ENCODE measurements around the gene DPP7. TPM values are rescaled to one million over a fixed set of nuclear protein-coding genes. Genes with fewer than 3 reads are reported as not detected.

DPP7 gene
- total and polyA plus RNA-seq, 9 of the 15 experiments (the other 6 are each of a cell fraction or from before 2014, with no cell fraction given): 0.99 to 365 (median 132) TPM

GRCh38 chr9:137116728-137117127 is 2.2 kb upstream of the DPP7 start:
- no TSS peak for BruUV-seq (replicated peaks)
- in situ Hi-C loops (cut with MboI) (no loop called here), intact Hi-C loops (cut with micrococcal nuclease) (loop anchor here (5.0 kb wide), 1 partner anchor 64 kb away; the partner anchor contains the start of gene ENTPD2)
- peaks cover 18% of the 10 kb centered on the region; the same call in 2 of the 3 replicates for H3K36me3 ChIP-seq (ENCODE audit: control insufficient read depth, insufficient read depth, low read length)
- H3K79me2 ChIP-seq (ENCODE audit: control insufficient read depth, insufficient read depth, low read length): peaks cover 27% of the 10 kb centered on the region
- no peaks in the 10 kb centered on the region for H3K9me3 ChIP-seq (replicated peaks; ENCODE audit: control insufficient read depth, insufficient read depth, low read depth, low read length)
- H3K27ac ChIP-seq (ENCODE audit: extremely low read depth, low read depth, low read length): peak overlapping the region; percentile 35; the same call in 1 of the 3 replicates
- POLR2A ChIA-PET: interaction anchor here (1.0 kb wide), 1 partner anchor 10 kb away, joined by 3 read pairs; no protein-coding TSS in a partner anchor
- H4K20me1 ChIP-seq (replicated peaks; ENCODE audit: control insufficient read depth, insufficient read depth, low read length): no peaks in the 10 kb centered on the region
- WGBS (ENCODE audit: insufficient coverage, low coverage, missing lambda C conversion rate): 27% methylated on average over 17 of the region's 17 CpGs
- H3K9ac ChIP-seq (ENCODE audit: insufficient read depth in 1 of 2, low read depth in 2 of 2, low read length in 2 of 2): peak overlapping the region in 1 of 2 experiments; percentile 82; a peak in 1 of 4 replicates
- FAIRE-seq (peak; percentile 37), DNase-seq (ENCODE audit: extremely low read depth in 1 of 4, low spot score in 3 of 4) (peak in 1 of 4 experiments; percentile 66), ATAC-seq (no peak)
- H3K4me2 ChIP-seq (ENCODE audit: insufficient read depth, low read length): peak overlapping the region; percentile 58
- no peak overlapping the region for H3K4me3 ChIP-seq
- H3K9me1 ChIP-seq (ENCODE audit: control insufficient read depth, insufficient read depth, low read length): no peaks in the 10 kb centered on the region
- peaks cover 18 to 54% of the 10 kb centered on the region in 2 experiments for H3K4me1 ChIP-seq (replicated peaks in 1 of 2; ENCODE audit: control insufficient read depth in 2 of 2, insufficient read depth in 2 of 2, low read length in 2 of 2)
- peak overlapping the region; percentile 44; the same call in 1 of the 2 replicates for H2AFZ ChIP-seq (ENCODE audit: low read depth, low read length)
- CTCF ChIA-PET (ENCODE audit: low intra/inter-chr PET ratio): no interaction called here
- no peaks in the 10 kb centered on the region for H3K27me3 ChIP-seq (ENCODE audit: control insufficient read depth in 2 of 2, insufficient read depth in 2 of 2, low read length in 2 of 2)
- TF ChIP-seq E2F6 (IDR thresholded peaks at IDR 0.05; ENCODE audit: borderline replicate concordance in 1 of 2, extremely low read depth in 1 of 2, insufficient read depth in 1 of 2, insufficient read length in 1 of 2, low read depth in 1 of 2, low read length in 1 of 2, poor library complexity in 1 of 2, severe bottlenecking in 1 of 2) (no peak), HMG20B (CRISPR knock-in tag; IDR thresholded peaks at IDR 0.05) (no peak), POLR2A (conservative IDR thresholded peaks at IDR 0.05) (no peak), TCFL5 (CRISPR knock-in tag; conservative IDR thresholded peaks at IDR 0.05) (no peak), ZNF609 (CRISPR knock-in tag; IDR thresholded peaks at IDR 0.05; ENCODE audit: borderline replicate concordance) (no peak), KDM5B (IDR thresholded peaks at IDR 0.05; ENCODE audit: insufficient replicate concordance, low read depth, low read length) (peak; percentile 19), ZMIZ1 (IDR thresholded peaks at IDR 0.05; ENCODE audit: low read depth in 2 of 2, low read length in 2 of 2) (no peak), TAF1 (IDR thresholded peaks at IDR 0.05; ENCODE audit: control insufficient read depth, extremely low read depth, insufficient read depth, low read length, severe bottlenecking) (no peak), LARP7 (IDR thresholded peaks at IDR 0.05) (no peak)

All from K562 (cell line).